Fibroblast of villous mesenchyme (primary cell): Measurements from ENCODE around the gene NUP37. TPM values are rescaled to one million over a fixed set of nuclear protein-coding genes. Genes with fewer than 3 reads are reported as not detected.
"Not testable (repeated sequence)": the region's sequence is repeated elsewhere in the genome, so short reads cannot be mapped to it uniquely, and the experiment has no call there.

ENCODE experiments used
- DNase-seq: peaks from one replicate; pipeline ENCODE4 v3.0.0-alpha.2; 2010; ENCODE audit warnings: low read depth
- H3K4me3 ChIP-seq: 2 replicates; pipeline ENCODE4 v1.5.1; 2011; ENCODE audit warnings: low read depth, mild to moderate bottlenecking, low read length
- CTCF ChIP-seq: IDR thresholded peaks from 2 replicates; pipeline ENCODE4 v1.5.1; 2012; ENCODE audit warnings: low read depth, mild to moderate bottlenecking, low read length; ENCODE audit not compliant: insufficient read depth
- total RNA-seq: library from RNA; depleted of rRNA; stranded (reverse); fragments of >200 nt; gene quantifications from 2 replicates; pipeline ENCODE4 v1.2.3, GENCODE V29; 2012

NUP37 gene
- 28.3 and 39.3 TPM in 2 replicates for total RNA-seq

GRCh38 chr12:102119674-102120563 is at the start of gene NUP37, which contains the start of gene PARPBP:
Gene NUP37 (minus strand): TSS chr12:102120114. CDS start chr12:102118518, 1,596 bp downstream.
Gene PARPBP (plus strand): TSS chr12:102120183. CDS start chr12:102123889, 3,706 bp downstream.
- TF ChIP-seq CTCF, result no peak
- peak within 1 kb of the TSS; percentile 87 for H3K4me3 ChIP-seq
- DNase-seq, result peak; percentile 88

- DNase-seq, result peak; percentile 40
- no peak overlapping the region for H3K4me3 ChIP-seq
- no peak for TF ChIP-seq CTCF
Observed at GRCh38 chr12:102167821-102168604, 48.1 kb upstream of the NUP37 start.

GRCh38 chr12:102163383-102163782 is 43.5 kb upstream of the NUP37 start:
- TF ChIP-seq CTCF, result no peak
- H3K4me3 ChIP-seq, result no peak overlapping the region
- DNase-seq, result no peak

GRCh38 chr12:102155206-102155605 is 35.3 kb upstream of the NUP37 start:
- DNase-seq, H3K4me3 ChIP-seq: not testable (repeated sequence)

- not testable (repeated sequence) for DNase-seq, H3K4me3 ChIP-seq
Observed at GRCh38 chr12:102147062-102147587, 27.2 kb upstream of the NUP37 start.

GRCh38 chr12:102144221-102144620 is 24.3 kb upstream of the NUP37 start:
- H3K4me3 ChIP-seq, result no peak overlapping the region
- TF ChIP-seq CTCF, result no peak
- peak; percentile 8 for DNase-seq

GRCh38 chr12:102142866-102143373 is 23.0 kb upstream of the NUP37 start:
- DNase-seq, H3K4me3 ChIP-seq: not testable (repeated sequence)

- not testable (repeated sequence) for DNase-seq, H3K4me3 ChIP-seq
Observed at GRCh38 chr12:102137619-102138018, 17.7 kb upstream of the NUP37 start.

- not testable (repeated sequence) for DNase-seq, H3K4me3 ChIP-seq
Observed at GRCh38 chr12:102131442-102131841, 11.5 kb upstream of the NUP37 start.

GRCh38 chr12:102130720-102131119 is 10.8 kb upstream of the NUP37 start:
- H3K4me3 ChIP-seq, DNase-seq: not testable (repeated sequence)

- DNase-seq, result not testable (repeated sequence)
- peak overlapping the region; percentile 87 for H3K4me3 ChIP-seq
Observed at GRCh38 chr12:102121328-102121727, 1.4 kb upstream of the NUP37 start.
